ENCODE results near the gene SUPT3H.

The SUPT3H gene

DNA sequence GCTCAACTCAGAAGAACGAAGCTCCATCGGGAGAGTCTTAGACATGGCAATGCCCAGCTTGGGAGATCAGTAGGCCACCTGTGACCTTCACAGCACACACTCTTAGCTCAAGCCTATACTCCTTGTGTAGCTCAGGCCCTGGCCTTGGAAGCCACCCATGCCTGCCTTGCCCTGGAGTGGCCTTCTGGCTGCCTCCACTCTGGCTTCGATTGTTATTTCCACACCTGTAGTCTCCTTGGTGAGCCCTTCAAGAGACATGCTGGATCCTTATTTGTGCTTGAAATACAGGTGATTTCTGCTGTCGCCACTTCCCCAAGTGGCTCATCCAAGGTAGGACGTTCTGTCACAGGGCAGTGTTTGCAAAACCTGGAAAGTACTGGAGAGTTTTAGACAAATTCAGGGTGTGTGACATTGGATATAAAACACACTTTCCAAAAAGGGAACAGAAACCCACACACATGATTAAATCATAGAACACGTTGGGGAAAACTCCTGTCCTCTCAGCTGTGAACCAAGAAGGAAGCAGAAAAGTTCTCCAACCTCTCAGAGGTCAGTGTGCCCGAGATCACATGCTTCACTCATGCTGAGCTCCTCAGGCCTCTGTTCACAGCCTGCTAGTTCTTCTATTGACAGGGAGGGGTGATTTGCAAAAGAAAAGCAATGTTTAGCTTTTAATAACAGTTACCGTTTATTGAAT is 598.5 kb downstream of the SUPT3H start:
- DNase-seq, result no peak
